ENCODE measurements around the gene ATOH8.

GRCh38 chr2:85718885-85719492 lies 34.8 kb upstream of the ATOH8 start:
- TF ChIP-seq POLR2AphosphoS5 (IDR thresholded peaks at IDR 0.05) (no peak), POLR2A (IDR thresholded peaks at IDR 0.05) (no peak)

Data from prostate gland (tissue), 1 donor.